DLD1 (cell line): ENCODE results near the gene DOCK10.

Source experiments
- in situ Hi-C: cut with HindIII; loops from 2 replicates; pipeline ENCODE4 v1.10.0; 2017; ENCODE audit warnings: low sequenced_read_pairs

Gene DOCK10

DNA sequence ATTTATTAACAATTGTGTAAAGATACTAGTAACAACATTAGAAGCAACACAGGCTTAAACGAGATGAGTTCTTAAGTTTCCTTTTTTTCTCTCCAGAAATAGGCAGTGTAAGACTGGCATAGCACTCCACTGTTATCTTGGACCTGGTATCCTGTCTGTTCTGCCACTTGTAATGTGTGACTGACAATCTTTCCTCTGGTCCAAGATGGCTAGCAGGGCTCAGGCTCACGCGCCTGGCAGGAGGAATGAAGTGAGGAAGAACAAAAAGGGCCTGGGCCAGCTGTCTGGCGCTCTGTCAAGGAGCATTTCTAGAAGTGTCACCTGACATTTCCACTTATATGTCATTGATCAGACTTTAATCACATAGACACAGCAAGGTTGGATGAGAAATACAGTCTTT, 294.5 kb downstream of the DOCK10 start:
- in situ Hi-C loops, result no loop called here

DNA sequence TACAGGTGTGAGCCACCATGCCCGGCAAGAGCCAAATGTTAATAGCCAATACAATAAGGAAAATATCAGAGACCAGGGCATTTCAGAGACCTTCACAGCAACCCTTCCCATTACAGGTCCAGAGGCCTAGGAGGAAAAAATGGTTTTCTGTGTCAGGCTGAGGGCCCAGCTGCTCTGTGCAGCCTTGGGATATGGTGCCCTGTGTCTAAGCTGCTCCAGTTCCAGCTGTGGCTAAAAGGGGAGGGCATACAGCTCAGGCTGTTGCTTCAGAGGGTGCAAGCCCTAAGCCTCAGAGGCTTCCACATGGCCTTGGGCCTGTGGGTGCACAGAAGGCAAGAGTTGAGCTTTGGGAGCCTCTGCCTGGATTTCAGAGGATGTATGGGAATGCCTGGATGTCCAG, 306.0 kb downstream of the DOCK10 start:
- in situ Hi-C loops, result no loop called here

DNA sequence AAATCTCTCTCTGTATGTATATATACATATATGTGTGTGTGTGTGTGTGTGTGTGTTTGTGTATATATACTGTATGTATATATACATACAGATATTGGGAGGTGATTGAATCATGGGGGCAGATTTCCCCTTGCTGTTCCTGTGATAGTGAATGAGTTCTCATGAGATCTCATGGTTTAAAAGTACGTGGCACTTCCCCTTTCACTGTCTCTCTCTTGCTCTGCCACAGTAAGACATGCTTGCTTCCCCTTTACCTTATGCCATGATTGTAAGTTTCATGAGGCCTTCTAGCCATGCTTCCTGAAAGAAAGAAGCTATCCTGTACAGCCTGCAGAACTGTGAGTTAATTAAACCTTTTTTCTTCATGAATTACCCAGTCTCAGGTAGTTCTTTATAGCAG, 307.3 kb downstream of the DOCK10 start:
- in situ Hi-C loops, result no loop called here

DNA sequence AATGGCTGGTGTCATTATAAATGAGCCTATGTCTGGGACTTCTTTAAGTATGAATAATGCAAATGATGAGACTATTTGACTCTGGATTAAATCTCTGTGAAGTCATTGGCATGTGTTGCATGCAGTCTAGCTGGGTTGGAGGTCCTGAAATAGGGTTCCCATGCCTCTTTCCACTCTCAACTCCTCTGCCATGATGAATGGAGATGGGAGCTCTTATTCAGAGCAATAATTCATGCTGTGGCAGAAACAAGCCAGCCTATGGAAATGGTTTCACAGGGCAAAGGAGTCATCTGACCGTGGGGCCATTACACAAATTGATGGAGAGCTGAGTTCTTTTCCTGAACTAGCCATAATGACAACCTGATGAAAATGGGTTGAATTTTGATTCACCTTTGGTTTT, 310.6 kb downstream of the DOCK10 start:
- in situ Hi-C loops, result no loop called here

DNA sequence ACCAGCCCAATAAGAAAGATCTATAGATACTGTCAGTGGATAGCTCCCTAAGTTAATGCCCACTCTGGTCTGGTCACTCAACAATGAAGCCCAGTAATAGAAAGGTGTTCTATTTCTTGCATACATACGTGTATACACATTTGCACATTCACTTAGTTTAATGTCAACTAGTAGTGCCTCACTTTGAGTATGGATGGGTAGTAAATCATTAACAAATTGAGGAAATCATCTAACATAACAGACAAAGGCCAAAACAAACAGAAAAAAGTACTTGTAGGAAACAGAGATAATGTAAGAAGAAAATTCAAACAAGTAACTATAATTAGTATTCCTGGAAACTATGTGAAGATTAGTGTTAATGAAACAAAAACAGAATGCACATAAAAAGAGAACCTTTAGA, 312.8 kb downstream of the DOCK10 start:
- in situ Hi-C loops, result no loop called here

DNA sequence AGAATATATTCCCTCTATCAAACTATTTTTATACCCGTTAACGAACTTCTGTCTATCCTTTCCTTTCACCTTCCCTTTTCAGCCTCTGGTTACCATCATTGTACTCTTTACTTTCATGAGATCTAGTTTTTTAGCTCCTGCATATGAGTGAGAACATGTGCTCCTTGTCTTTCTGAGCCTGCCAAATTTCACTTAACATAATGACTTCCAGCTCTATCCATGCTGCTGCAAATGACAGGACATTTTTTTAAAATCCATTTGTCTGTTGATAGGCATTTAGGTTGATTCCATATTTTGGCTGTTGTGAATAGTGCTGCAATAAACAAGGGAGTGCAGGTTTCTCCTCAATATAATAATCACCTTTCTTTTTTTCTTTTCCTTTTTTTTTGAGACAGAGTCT, 317.9 kb downstream of the DOCK10 start:
- in situ Hi-C loops, result no loop called here

DNA sequence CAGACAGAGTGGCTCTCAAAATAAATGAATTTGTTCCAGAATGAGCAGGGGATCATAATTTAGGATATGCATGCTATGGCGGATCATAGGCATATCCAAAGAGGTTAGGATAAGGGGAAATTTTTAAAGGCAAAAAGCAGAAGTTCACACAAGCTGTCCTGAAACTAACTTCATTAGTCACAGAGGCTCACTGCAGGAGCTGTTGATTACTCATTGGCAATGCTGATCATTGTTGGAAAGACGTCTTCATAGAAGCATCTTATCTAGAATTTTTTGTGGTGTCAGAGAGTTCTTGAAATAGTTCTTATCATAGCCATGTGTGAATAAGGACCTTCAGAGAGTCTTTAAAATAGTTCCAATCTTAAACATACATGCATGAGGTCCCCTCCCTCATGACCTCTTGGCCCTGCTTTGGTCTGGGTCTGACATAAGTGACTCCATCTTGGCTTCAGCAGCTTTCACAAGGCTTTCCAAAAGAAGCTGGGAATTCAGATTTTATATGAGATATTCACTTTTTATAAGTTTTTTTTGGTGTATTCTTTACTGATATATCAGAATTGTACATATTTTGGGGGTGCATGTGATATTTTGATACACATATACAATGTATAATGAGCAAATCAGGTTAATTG, 318.6 kb downstream of the DOCK10 start:
- in situ Hi-C loops, result no loop called here

DNA sequence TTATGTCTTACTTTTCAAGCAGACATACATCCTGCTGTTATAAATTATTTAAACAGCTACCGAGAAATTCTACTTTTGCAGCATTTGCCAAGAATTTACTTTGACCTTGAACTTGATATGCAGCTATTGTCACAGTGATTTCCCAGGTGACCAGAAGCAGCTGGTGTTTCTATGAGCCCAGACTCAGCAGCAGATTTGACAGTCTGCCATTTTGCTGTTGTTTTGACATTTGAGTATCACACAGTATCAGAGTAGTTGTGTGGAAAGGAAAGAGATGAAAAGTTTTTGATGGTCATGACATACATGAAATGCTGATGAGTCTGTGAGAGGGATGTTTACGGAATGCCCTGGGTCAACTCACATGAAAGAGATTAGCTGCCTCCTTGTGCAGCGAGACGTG, 319.5 kb downstream of the DOCK10 start:
- in situ Hi-C loops, result no loop called here

DNA sequence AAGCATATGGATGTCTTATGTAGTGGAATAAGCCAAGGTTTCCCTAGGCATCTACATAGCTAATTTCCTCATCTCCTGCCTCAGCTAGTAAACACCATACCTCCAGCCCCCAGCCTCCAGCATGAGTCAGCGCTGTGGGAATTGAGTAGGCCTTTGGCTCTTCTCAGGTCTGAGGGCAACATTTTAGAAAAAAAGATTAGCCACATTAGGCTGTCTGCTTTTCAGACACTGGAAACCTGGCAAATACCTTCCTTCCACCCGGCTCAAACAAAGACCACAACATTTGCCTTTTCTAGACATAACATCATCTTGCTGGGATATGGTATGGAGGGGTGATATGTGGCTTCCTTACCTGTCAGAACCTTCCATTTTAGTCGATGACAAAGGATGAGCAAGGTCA, 320.0 kb downstream of the DOCK10 start:
- in situ Hi-C loops, result no loop called here

DNA sequence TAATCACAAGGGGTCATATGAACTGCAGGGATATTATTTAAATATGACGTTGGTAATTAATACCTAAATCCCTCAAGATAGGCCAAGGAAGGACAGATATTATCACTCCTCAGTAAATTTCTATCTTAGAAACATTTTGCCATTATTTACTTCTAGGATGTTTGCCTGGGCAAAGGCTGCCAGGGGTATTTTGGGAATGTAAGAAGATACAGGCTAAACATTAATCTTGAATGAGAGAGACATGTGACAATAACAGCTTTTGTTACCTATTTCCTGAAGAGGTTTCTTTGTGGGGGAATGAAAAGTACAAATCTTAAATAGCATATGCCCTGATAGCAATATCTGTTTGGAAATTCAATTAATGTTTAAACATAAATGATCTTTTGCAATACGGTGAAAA, 325.3 kb downstream of the DOCK10 start:
- in situ Hi-C loops, result no loop called here

DNA sequence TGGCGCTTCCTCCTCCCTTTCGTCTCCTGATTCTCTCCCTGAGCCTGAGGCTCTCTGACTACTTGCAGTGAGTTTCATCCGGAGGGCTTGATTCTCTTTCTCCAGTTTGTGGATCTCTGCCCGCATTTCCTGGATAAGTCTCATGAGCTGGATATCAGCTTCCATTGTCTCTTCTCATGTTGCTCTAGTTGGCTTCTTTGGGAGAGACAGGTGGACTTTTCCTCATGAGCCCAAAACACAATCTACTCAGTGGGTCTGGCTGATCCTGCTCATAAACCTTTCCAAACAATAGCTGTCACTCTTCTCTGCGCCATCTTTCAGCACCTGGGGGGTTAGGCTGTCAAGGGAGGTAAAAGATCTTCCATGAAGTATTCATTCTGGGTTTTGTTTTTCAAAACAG, 326.1 kb downstream of the DOCK10 start, which contains the start of gene CCDC195:
Gene CCDC195 (minus strand): TSS at position 165 of the 400 bp plus-strand sequence. CDS start 0 bp downstream, at position 165.
- in situ Hi-C loops, result no loop called here
